Nephron progenitor cell (in vitro differentiated cells): ENCODE data around the gene CCR2.

ENCODE experiments used
- DNase-seq: peaks from one replicate; pipeline ENCODE4 v3.0.0; 2021
- H3K27ac Mint-ChIP-seq: 2 replicates; pipeline ENCODE4 v1.8.0; 2021; ENCODE audit warnings: mild to moderate bottlenecking, moderate library complexity, mixed read lengths
- H3K27me3 Mint-ChIP-seq: 2 replicates; pipeline ENCODE4 v1.8.0; 2021; ENCODE audit warnings: mild to moderate bottlenecking, low read depth, mixed read lengths; ENCODE audit not compliant: poor library complexity
- H3K36me3 Mint-ChIP-seq: 2 replicates; pipeline ENCODE4 v1.8.0; 2021; ENCODE audit warnings: low read depth, mixed read lengths
- H3K4me1 Mint-ChIP-seq: 2 replicates; pipeline ENCODE4 v1.8.0; 2021; ENCODE audit warnings: mixed read lengths
- H3K4me3 Mint-ChIP-seq: 2 replicates; pipeline ENCODE4 v1.8.0; 2021; ENCODE audit warnings: mild to moderate bottlenecking, moderate library complexity, mixed read lengths
- H3K9me3 Mint-ChIP-seq: 2 replicates; pipeline ENCODE4 v1.8.0; 2021; ENCODE audit warnings: mild to moderate bottlenecking, moderate library complexity, mixed read lengths
- CTCF ChIP-seq: fragments of 200-600 bp; sonication (generic); IDR thresholded peaks from 2 replicates; pipeline ENCODE4 v1.5.0; 2021; ENCODE audit warnings: antibody characterized with exemption

Gene CCR2

DNA sequence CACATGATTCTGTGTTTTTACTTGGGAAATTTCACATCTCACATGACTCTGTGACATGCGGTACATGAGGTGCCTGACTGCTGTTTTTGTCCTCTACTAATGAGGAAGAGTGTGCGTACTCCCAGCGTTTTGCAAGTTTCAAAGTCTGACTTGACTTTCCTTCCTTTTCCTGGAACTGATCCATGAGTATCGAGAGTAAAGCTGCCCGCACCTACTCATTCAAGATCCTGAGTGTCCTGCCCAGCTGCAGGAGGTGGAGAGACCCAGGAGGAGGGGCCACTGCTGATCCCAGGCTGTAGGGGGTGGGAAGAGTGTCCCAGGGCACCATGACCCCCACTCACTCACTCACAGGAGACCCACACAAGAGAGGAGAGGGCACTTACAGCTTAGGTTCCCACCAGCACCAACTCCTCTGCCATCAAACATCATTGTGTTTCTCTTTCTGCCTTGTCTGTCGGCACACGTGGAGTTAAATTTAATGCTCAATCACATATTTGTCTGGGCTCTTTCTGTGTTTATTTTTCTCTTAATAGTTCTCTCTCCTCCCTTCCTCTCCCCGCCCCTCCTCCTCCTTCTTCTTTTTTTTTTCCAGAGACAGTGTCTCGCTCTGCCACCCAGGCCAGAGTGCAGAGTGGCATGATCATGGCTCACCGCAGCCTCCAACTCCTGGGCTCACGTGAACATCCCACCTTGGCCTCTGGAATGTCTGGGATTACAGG is 51.5 kb downstream of the CCR2 start:
- Mint-ChIP-seq H3K36me3 (no peaks in the 10 kb centered on the region), H3K4me1 (peaks cover 44% of the 10 kb centered on the region), H3K27ac (peak overlapping the region; percentile 71), H3K27me3 (peaks cover 12% of the 10 kb centered on the region), H3K4me3 (no peak overlapping the region), H3K9me3 (no peaks in the 10 kb centered on the region)
- DNase-seq = no peak
- TF ChIP-seq CTCF = no peak

- Mint-ChIP-seq H3K4me1 (peaks cover 44% of the 10 kb centered on the region), H3K4me3 (no peak overlapping the region), H3K27ac (peak overlapping the region; percentile 19), H3K9me3 (no peaks in the 10 kb centered on the region), H3K27me3 (peaks cover 12% of the 10 kb centered on the region), H3K36me3 (no peaks in the 10 kb centered on the region)
- no peak for TF ChIP-seq CTCF
- DNase-seq = no peak
These were observed 52.5 kb downstream of the CCR2 start for GRCh38 chr3:46406443-46406787.

- DNase-seq = peak; percentile 9
These were observed 53.1 kb downstream of the CCR2 start, which contains the start of the genes CCR5AS and CCRL2 for GRCh38 chr3:46406788-46407611. Gene CCR5AS, minus strand, starts transcription at chr3:46407066. Gene CCRL2, plus strand, starts transcription at chr3:46407259. Its CDS starts 821 bp downstream, at chr3:46408080.

GRCh38 chr3:46407970-46408369 is 54.1 kb downstream of the CCR2 start:
- no peak for TF ChIP-seq CTCF
- no peak for DNase-seq
- no peak overlapping the region for H3K27ac Mint-ChIP-seq
- H3K36me3 Mint-ChIP-seq = no peaks in the 10 kb centered on the region
- peaks cover 14% of the 10 kb centered on the region for H3K27me3 Mint-ChIP-seq
- no peak overlapping the region for H3K4me3 Mint-ChIP-seq
- peaks cover 44% of the 10 kb centered on the region for H3K4me1 Mint-ChIP-seq
- no peaks in the 10 kb centered on the region for H3K9me3 Mint-ChIP-seq

More at GRCh38 chr3:46406788-46407611, 53.1 kb downstream of the CCR2 start, which contains the start of the genes CCR5AS and CCRL2:
- H3K9me3 Mint-ChIP-seq = no peaks in the 10 kb centered on the region
- TF ChIP-seq CTCF = no peak
- no peaks in the 10 kb centered on the region for H3K36me3 Mint-ChIP-seq
- H3K4me1 Mint-ChIP-seq = peaks cover 44% of the 10 kb centered on the region
- no peak within 1 kb of the TSS for H3K4me3 Mint-ChIP-seq
- peak within 1 kb of the TSS; percentile 34 for H3K27ac Mint-ChIP-seq
- H3K27me3 Mint-ChIP-seq = peaks cover 12% of the 10 kb centered on the region

DNA sequence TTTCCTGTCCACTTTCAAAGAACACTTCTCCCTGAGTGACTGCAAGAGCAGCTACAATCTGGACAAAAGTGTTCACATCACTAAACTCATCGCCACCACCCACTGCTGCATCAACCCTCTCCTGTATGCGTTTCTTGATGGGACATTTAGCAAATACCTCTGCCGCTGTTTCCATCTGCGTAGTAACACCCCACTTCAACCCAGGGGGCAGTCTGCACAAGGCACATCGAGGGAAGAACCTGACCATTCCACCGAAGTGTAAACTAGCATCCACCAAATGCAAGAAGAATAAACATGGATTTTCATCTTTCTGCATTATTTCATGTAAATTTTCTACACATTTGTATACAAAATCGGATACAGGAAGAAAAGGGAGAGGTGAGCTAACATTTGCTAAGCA is 54.9 kb downstream of the CCR2 start:
- Mint-ChIP-seq H3K36me3 (no peaks in the 10 kb centered on the region), H3K27ac (no peak overlapping the region), H3K4me1 (peaks cover 40% of the 10 kb centered on the region), H3K9me3 (no peaks in the 10 kb centered on the region), H3K4me3 (no peak overlapping the region), H3K27me3 (peaks cover 11% of the 10 kb centered on the region)
- no peak for TF ChIP-seq CTCF
- no peak for DNase-seq
